Parathyroid adenoma (tissue), 2 donors: Measurements from ENCODE around the gene DDX24.

Experiments used
- H2AFZ ChIP-seq: fragments of 300-600 bp; sonication (generic); one replicate; pipeline ENCODE4 v1.7.0; 2017; ENCODE audit warnings: antibody characterized with exemption, mild to moderate bottlenecking
- H3K27ac ChIP-seq: fragments of 300-600 bp; sonication (generic); one replicate; pipeline ENCODE4 v1.7.0; 2017
- H3K27me3 ChIP-seq: fragments of 300-600 bp; sonication (generic); one replicate; pipeline ENCODE4 v1.7.0; 2017; ENCODE audit warnings: low read length; ENCODE audit not compliant: control insufficient read depth, insufficient read depth
- H3K36me3 ChIP-seq: fragments of 300-600 bp; sonication (generic); one replicate; pipeline ENCODE4 v1.7.0; 2017; ENCODE audit warnings: low read length; ENCODE audit not compliant: control insufficient read depth, insufficient read depth
- H3K4me1 ChIP-seq: fragments of 300-600 bp; sonication (generic); one replicate; pipeline ENCODE4 v1.7.0; 2017; ENCODE audit warnings: control low read depth
- H3K4me2 ChIP-seq: fragments of 300-600 bp; sonication (generic); one replicate; pipeline ENCODE4 v1.7.0; 2017; ENCODE audit warnings: low read length
- H3K4me3 ChIP-seq: fragments of 300-600 bp; sonication (generic); one replicate; pipeline ENCODE4 v1.7.0; 2017; ENCODE audit warnings: low read depth, low read length
- H3K79me2 ChIP-seq: fragments of 300-600 bp; sonication (generic); one replicate; pipeline ENCODE4 v1.7.0; 2017; ENCODE audit warnings: control low read depth
- H3K9ac ChIP-seq: fragments of 300-600 bp; sonication (generic); one replicate; pipeline ENCODE4 v1.7.0; 2017; ENCODE audit warnings: mild to moderate bottlenecking
- H3K9me3 ChIP-seq: fragments of 300-600 bp; sonication (generic); one replicate; pipeline ENCODE4 v1.7.0; 2017; ENCODE audit warnings: low read length; ENCODE audit not compliant: control insufficient read depth
- CTCF ChIP-seq: fragments of 300-600 bp; sonication (generic); IDR thresholded peaks from one replicate; pipeline ENCODE4 v1.7.0; 2017; ENCODE audit warnings: antibody characterized with exemption, mild to moderate bottlenecking
- donor health status: primary hyperparathyroidism.

The DDX24 gene

GRCh38 chr14:94062344-94062940 is 18.6 kb downstream of the DDX24 start:
- H3K9me3 ChIP-seq = no peaks in the 10 kb centered on the region
- TF ChIP-seq CTCF = no peak
- H3K36me3 ChIP-seq = no peaks in the 10 kb centered on the region
- no peak overlapping the region for H2AFZ ChIP-seq
- H3K4me1 ChIP-seq = peaks cover 20% of the 10 kb centered on the region
- no peak overlapping the region for H3K9ac ChIP-seq
- H3K79me2 ChIP-seq = peaks cover 38% of the 10 kb centered on the region
- no peak overlapping the region for H3K27ac ChIP-seq
- no peak overlapping the region for H3K4me2 ChIP-seq
- no peak overlapping the region for H3K4me3 ChIP-seq
- H3K27me3 ChIP-seq = no peaks in the 10 kb centered on the region

- H3K9me3 ChIP-seq = no peaks in the 10 kb centered on the region
- no peaks in the 10 kb centered on the region for H3K27me3 ChIP-seq
- H3K9ac ChIP-seq = no peak overlapping the region
- no peak overlapping the region for H3K27ac ChIP-seq
- no peaks in the 10 kb centered on the region for H3K36me3 ChIP-seq
- H2AFZ ChIP-seq = no peak overlapping the region
- H3K4me1 ChIP-seq = peaks cover 10% of the 10 kb centered on the region
- no peak for TF ChIP-seq CTCF
- H3K4me3 ChIP-seq = no peak overlapping the region
- peaks cover 21% of the 10 kb centered on the region for H3K79me2 ChIP-seq
- peak overlapping the region; percentile 21 for H3K4me2 ChIP-seq
Observed at GRCh38 chr14:94059998-94060397, 21.0 kb downstream of the DDX24 start.

GRCh38 chr14:94058674-94059138 is 22.3 kb downstream of the DDX24 start:
- no peak for TF ChIP-seq CTCF
- no peak overlapping the region for H3K4me3 ChIP-seq
- no peak overlapping the region for H3K9ac ChIP-seq
- peaks cover 18% of the 10 kb centered on the region for H3K79me2 ChIP-seq
- H2AFZ ChIP-seq = no peak overlapping the region
- no peak overlapping the region for H3K27ac ChIP-seq
- peaks cover 7% of the 10 kb centered on the region for H3K4me1 ChIP-seq
- H3K9me3 ChIP-seq = no peaks in the 10 kb centered on the region
- H3K4me2 ChIP-seq = no peak overlapping the region
- H3K36me3 ChIP-seq = no peaks in the 10 kb centered on the region
- no peaks in the 10 kb centered on the region for H3K27me3 ChIP-seq

- Histone ChIP-seq H3K36me3 (no peaks in the 10 kb centered on the region), H3K27me3 (no peaks in the 10 kb centered on the region), H3K79me2 (peaks cover 18% of the 10 kb centered on the region), H3K4me3 (no peak overlapping the region), H3K4me1 (peaks cover 7% of the 10 kb centered on the region), H3K9me3 (no peaks in the 10 kb centered on the region), H3K4me2 (no peak overlapping the region), H3K9ac (no peak overlapping the region), H3K27ac (no peak overlapping the region), H2AFZ (no peak overlapping the region)
- no peak for TF ChIP-seq CTCF
Observed at GRCh38 chr14:94058128-94058673, 22.8 kb downstream of the DDX24 start.
